IMR-90 (cell line): ENCODE measurements around the gene CALCOCO1.

ENCODE experiments used
- RCOR1 ChIP-seq: IDR thresholded peaks from 2 replicates; pipeline ENCODE4 v1.6.1; 2012; ENCODE audit warnings: mild to moderate bottlenecking, low read length, improper control_type of control experiment; ENCODE audit not compliant: insufficient replicate concordance
- TF ChIP-seq, protein P1 (sequence below): conservative IDR thresholded peaks from 2 replicates; pipeline ENCODE4 v1.5.1; 2012; ENCODE audit warnings: mild to moderate bottlenecking, low read depth, low read length, improper control_type of control experiment

DNA sequence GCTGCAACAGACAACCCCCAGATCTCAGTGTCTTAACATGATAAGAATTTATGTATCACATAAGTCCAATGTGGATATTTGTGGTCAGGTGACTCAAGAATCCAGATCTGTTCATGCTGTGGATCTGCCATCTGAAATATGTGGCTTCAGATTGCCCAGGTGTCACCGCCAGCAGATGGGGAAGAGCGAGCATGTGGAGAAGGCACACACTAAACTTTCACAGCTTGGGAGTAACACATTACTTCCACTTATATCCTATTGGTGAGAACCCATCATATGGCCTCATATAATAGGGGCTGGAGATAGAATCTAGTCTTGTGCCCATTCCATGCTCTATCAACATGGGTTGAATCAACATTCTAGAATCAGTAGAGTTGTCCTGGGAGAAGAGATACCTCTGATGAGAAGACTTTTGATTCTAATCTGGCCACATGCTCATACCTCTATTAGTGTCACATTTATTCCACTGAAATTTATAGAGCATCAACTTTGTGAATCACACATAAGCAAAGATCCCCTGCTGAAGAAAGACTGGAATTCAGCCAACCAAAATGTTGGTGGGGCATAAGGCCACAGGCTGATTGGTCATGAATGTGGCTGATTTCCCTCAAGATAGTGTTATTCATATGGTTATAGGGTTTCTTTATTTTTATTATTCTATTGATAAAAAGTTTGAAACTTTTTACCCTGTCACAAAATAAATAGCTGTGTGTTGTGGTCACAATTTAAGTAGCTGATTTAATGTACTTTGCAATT lies 6.0 kb upstream of the CALCOCO1 start:
- TF ChIP-seq, protein P1, sequence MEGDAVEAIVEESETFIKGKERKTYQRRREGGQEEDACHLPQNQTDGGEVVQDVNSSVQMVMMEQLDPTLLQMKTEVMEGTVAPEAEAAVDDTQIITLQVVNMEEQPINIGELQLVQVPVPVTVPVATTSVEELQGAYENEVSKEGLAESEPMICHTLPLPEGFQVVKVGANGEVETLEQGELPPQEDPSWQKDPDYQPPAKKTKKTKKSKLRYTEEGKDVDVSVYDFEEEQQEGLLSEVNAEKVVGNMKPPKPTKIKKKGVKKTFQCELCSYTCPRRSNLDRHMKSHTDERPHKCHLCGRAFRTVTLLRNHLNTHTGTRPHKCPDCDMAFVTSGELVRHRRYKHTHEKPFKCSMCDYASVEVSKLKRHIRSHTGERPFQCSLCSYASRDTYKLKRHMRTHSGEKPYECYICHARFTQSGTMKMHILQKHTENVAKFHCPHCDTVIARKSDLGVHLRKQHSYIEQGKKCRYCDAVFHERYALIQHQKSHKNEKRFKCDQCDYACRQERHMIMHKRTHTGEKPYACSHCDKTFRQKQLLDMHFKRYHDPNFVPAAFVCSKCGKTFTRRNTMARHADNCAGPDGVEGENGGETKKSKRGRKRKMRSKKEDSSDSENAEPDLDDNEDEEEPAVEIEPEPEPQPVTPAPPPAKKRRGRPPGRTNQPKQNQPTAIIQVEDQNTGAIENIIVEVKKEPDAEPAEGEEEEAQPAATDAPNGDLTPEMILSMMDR = no peak
- TF ChIP-seq RCOR1 = no peak
